ENCODE measurements around the gene KIRREL3. TPM values are rescaled to one million over a fixed set of nuclear protein-coding genes. Genes with fewer than 3 reads are reported as not detected.

KIRREL3 gene
- total RNA-seq, 1 donor from 2014 or later: not detected

GRCh38 chr11:126680700-126681099 lies 319.9 kb downstream of the KIRREL3 start:
- intact Hi-C loops (cut with micrococcal nuclease): no loop called here

- intact Hi-C loops (cut with micrococcal nuclease): no loop called here
These were observed 320.4 kb downstream of the KIRREL3 start for GRCh38 chr11:126680131-126680530.

DNA sequence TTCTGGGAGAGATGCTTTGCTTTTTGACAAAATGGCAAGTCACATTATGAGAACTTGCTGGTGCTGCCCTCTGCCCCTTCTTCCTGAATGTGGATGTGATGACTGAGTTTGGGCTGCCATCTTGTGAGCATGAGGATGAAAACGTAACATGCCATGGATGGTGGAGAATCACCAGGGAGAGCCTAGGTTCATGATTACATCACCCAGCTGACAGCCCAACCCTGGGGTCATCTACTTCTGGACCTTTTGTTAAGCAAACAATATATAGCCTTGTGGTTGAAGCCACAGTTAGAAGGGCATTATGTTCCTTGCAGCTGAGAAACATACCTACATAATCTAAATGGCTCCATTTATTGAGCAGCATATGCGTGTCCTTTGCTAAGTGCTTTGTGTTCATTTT lies 321.5 kb downstream of the KIRREL3 start:
- intact Hi-C loops (cut with micrococcal nuclease): no loop called here

DNA sequence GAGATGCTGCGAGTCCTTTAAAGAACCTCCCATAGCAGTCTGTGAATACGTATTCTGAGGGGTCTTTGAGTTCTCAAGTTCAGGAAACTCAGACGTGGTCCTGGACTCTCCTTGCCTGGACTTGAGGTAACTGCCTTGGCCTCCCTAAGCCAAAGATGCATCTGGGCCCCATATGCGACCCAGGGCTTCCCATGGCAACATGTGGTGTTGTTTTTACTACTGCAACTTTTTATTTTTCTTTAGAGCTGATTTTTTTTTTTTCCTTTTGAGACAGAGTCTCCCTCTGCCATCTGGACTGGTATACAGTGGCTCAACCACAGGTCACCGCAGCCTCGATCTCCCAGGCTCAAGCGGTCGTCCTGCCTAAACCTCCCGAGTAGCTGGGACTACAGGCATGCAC lies 324.0 kb downstream of the KIRREL3 start:
- intact Hi-C loops (cut with micrococcal nuclease): no loop called here

DNA sequence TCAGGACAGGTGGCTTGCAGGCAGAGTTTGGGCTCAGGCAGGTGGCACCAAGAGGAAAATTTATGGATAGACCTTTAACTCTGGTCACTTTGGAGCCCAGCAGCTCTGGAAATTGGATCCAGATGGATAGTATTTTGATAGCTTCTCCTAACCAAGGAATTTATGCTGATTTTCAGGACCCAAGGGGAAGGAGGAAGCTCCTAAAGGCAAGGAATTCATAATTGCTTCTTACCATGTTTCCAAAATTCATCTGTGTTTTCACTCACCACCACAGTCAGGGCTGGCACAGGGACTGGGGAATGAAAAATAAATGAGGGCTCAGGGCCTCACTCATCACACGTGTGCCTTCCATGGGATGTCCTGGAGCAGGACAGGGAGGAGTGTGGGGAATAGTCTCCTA lies 327.3 kb downstream of the KIRREL3 start:
- intact Hi-C loops (cut with micrococcal nuclease): no loop called here

- intact Hi-C loops (cut with micrococcal nuclease): no loop called here
These were observed 331.2 kb downstream of the KIRREL3 start for GRCh38 chr11:126669416-126669815.

- intact Hi-C loops (cut with micrococcal nuclease): no loop called here
These were observed 335.9 kb downstream of the KIRREL3 start for GRCh38 chr11:126664643-126665042.

DNA sequence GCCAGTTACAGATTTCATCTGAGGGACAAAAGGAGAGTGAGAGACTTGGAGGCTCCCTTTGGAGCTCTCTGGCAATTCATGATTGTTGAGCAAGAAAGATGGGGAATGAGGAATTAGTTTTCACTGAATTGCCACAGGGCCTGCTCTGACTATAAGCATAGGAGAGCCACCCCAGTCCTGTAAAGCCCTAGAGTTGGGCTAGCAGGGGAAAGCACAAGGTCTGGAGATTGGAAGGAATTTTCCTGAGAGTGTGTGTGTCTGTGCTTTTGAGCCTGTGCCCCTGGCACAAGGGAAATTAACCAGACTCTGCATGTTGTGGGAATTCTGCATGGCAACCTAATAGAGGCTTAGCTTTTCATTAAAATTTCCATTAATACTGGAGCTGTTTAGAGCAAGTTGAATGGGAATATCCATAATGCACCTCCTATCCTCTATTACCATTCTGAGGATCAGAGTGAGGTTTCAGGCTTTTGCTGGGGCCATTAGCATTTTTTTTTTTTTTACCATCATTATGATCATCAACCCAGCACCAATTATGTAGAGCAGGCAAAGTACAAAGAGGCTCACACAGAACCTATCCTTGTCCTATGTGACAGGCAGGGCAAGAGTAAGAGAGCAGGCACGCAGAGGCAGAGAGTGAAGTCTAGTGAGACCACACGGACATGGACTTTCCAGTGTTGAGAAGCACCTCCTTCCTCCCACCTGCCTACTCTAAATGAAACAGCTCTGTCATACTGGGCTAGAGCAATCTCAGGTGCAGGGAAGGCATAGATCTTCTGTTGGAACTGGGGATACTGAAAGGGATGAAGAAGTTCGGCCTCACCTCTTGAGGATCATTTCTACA lies 336.6 kb downstream of the KIRREL3 start:
- intact Hi-C loops (cut with micrococcal nuclease): no loop called here

DNA sequence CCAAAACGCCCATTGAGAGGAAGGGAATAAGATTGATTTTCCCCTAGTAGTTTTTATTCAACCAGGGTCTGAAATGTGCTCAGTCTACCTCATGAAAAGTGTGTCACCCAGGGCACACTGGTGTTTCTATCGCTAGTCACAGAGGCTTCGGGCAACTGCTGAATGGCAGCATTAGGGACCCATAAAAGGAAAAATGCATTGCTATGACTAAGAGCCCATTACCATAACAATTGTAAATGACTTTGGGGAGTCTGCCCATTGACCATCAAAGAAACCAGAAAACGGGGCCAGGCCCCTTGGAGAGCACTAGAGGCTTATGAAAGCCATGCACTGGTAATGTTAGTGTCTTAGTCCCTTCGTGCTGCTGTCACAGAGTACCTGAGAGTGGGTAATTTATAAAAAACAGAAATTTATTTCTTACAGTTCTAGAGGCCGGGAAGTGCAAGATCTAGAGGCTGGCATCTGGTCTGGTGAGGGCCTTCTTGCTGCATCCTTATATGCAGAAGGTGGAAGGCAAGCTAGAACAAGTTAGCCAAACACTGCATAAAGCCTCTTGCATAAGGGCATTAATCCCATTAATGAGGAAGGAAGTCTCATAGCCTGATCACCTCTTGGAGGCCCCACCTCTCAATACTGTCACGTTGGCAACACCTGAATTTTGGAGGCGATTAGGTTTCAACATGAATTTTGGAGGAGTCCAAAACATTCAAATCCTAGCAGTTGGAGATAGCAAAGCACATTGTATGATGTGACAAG lies 338.4 kb downstream of the KIRREL3 start:
- intact Hi-C loops (cut with micrococcal nuclease): no loop called here

DNA sequence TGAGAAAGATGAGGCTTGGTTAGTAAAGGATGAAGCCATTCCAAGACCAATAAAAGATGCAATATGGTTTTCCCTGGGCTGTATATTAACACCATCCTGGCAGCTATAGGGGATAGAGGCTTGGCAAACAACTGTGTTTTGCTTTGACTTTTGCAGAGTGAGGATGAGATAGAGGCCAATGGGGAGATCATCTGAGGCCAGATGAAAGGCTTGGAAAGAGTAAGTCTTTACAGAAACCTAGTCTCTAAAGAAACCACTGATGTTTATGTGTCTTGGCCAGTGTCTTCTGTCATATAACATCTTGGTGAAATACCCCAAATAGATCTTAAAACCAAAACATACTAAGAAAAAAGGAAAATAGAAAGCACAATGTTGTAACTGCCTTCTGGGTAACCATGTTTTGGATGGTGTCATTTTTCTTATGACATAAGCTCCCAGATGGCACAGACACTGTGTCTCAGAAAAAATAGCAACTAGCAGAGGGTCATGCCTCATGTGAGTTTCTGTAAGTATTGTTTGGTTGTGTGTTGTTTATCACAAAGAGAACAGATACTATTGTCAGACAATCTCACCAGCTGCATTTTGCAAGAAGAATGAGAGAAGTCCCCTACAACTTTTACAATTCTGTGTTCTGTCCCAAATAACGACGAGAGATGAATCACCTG lies 339.7 kb downstream of the KIRREL3 start:
- intact Hi-C loops (cut with micrococcal nuclease): no loop called here

DNA sequence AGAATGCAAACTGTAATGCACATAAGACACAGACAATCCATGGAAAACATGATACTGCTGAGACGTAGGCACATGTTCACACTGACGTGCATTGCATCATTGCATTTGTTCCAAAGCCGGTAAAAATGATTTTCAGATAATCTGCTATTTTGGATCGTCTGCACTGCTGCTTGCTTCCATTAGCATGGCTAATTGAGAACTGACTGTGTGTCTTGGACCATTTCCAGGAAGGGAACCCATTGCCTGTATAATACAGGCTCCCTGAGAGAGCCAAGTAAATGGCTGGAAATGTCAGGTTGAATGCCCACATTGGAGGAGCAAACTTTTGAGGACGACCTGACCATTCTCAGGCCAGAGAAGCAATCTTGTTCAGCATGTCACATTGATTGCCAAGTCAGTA lies 340.2 kb downstream of the KIRREL3 start:
- intact Hi-C loops (cut with micrococcal nuclease): no loop called here

DNA sequence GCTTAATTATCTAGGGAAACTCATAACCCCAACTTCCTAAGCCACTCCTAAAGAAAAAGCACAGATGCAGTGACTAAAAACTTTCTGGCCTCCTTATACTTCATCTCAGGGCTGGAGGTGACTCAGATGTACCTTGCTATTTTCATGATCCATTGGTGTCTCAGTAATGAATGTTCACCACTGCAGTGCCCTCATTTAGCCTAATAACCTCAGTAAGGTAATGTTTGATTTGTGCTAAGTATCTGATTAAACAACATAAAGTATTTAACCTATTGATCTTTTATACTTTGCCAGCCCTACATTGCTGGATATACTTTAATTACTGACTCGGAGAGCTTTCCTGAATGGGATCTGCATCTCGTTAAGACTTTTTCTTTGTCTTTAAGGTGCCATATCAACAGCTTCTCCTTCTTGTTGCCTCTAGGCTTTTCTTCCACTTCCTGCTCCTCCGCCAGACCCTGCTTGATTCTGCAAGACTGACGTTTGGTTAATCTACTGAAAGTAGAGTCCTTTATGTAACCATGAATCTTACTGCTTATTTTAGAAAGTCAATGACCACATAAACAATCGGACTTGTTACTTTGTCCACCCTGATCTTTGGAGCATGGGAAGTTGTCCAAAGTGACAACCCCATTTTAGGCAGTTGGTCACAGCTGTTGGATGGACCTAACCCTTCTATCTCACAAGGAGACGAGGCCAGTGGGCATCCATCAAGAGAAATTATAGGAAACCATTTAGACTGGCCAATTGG lies 342.1 kb downstream of the KIRREL3 start:
- intact Hi-C loops (cut with micrococcal nuclease): no loop called here

GRCh38 chr11:126655807-126656128 lies 344.8 kb downstream of the KIRREL3 start:
- intact Hi-C loops (cut with micrococcal nuclease): no loop called here

GRCh38 chr11:126654886-126655806 lies 345.4 kb downstream of the KIRREL3 start:
- intact Hi-C loops (cut with micrococcal nuclease): no loop called here

DNA sequence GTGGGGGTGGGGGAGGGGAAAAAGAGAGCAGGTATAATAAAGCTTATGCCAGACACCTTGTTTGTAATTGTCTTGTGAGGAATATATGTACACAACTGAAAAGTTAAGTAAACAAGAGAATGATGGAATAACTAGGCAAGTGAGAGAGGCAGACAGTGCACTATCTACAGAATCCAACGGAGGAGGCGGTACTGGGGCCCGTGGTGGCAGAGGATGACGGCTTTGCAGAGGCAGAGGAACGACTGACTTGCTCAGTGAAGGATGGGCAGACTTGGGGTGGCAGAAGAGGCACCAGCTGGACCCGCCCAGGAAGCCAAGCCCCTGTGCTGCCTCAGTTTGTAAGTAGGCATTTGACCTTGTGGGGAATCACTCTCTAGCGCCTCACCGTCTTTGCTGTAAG lies 347.5 kb downstream of the KIRREL3 start:
- intact Hi-C loops (cut with micrococcal nuclease): no loop called here

- intact Hi-C loops (cut with micrococcal nuclease): no loop called here
These were observed 352.8 kb downstream of the KIRREL3 start for GRCh38 chr11:126647735-126648134.

GRCh38 chr11:126646701-126647557 lies 353.6 kb downstream of the KIRREL3 start:
- intact Hi-C loops (cut with micrococcal nuclease): no loop called here

- intact Hi-C loops (cut with micrococcal nuclease): no loop called here
These were observed 355.4 kb downstream of the KIRREL3 start for GRCh38 chr11:126645186-126645585.

DNA sequence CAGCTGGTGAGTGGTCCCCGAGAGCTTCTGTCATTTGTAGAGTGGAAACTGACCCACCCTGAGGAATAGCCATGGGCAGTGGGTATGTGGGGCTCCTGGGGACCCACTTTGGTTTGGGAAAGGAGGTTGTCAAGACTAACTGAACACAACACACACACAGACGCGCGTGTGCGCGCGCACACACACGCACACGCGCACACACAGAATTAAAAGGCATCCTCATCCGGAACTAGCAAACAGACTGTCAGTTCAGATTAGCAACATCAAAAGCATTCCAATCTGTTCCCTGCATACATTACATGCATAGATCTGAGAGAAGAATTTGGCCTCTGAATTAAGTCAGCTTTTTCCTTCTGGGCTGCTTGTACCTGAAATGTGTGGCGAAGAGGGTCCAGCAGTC lies 360.4 kb downstream of the KIRREL3 start:
- intact Hi-C loops (cut with micrococcal nuclease): no loop called here

GRCh38 chr11:126639692-126640091 lies 360.9 kb downstream of the KIRREL3 start:
- intact Hi-C loops (cut with micrococcal nuclease): no loop called here

Data from T-helper 1 cell treated with Interleukin-12 subunit alpha and Interleukin-12 subunit beta and Interleukin-4 antibody, amounts not matched to agents 30 ng/mL and 1 ng/mL, for 36 hours (primary cell).